ENCODE measurements around the gene FKBP6.
"Not testable (repeated sequence)": the region's sequence is repeated elsewhere in the genome, so short reads cannot be mapped to it uniquely, and the experiment has no call there.

The FKBP6 gene

GRCh38 chr7:73395538-73396503 lies 67.9 kb downstream of the FKBP6 start:
- DNase-seq = no peak

- DNase-seq = no peak
These were observed 69.7 kb downstream of the FKBP6 start for GRCh38 chr7:73397521-73398281.

- peak; percentile 85 for DNase-seq
These were observed 71.5 kb downstream of the FKBP6 start for GRCh38 chr7:73399185-73400050.

- not testable (repeated sequence) for DNase-seq
These were observed 76.9 kb downstream of the FKBP6 start for GRCh38 chr7:73404860-73405259.
